HEK293 (cell line): ENCODE results near the gene STRA8.
"Not testable (repeated sequence)": the region's sequence is repeated elsewhere in the genome, so short reads cannot be mapped to it uniquely, and the experiment has no call there.

ENCODE experiments used
- CTCF ChIA-PET: fragments of 350-600 bp; formaldehyde crosslinking; extraction: SDS; loops from one replicate; lab custom pipeline; 2021; ENCODE audit warnings: antibody characterized with exemption; lab: Yijun Ruan, JAX
- POLR2A ChIA-PET: fragments of 300-600 bp; formaldehyde crosslinking; extraction: SDS; loops from one replicate; lab custom pipeline; 2020; ENCODE audit warnings: antibody characterized with exemption, inconsistent platforms; lab: Yijun Ruan, JAX
- H3K27ac ChIP-seq: fragments of 200-500 bp; sonication (Bioruptor generic); 2 replicates; pipeline ENCODE4 v1.5.1; 2014; ENCODE audit warnings: low read depth, low read length, control low read depth, inconsistent platforms; ENCODE audit errors: extremely low read depth
- H3K36me3 ChIP-seq, 2 experiments: fragments of 200-500 bp in 1 of 2; sonication (Bioruptor generic) in 1 of 2; 1 replicate in 1 of 2; 2 replicates in 1 of 2; pipeline ENCODE4 v1.5.1; 2014 to 2017; ENCODE audit warnings: inconsistent platforms in 2 of 2, low read length in 2 of 2; ENCODE audit not compliant: control insufficient read depth in 2 of 2, insufficient read depth in 1 of 2
- H3K4me1 ChIP-seq: fragments of 200-500 bp; sonication (Bioruptor generic); 2 replicates; pipeline ENCODE4 v1.5.1; 2014; ENCODE audit warnings: mild to moderate bottlenecking, low read length, inconsistent platforms; ENCODE audit not compliant: control insufficient read depth, insufficient read depth
- H3K4me3 ChIP-seq: 2 replicates; pipeline ENCODE4 v1.5.1; 2011; ENCODE audit warnings: low read depth, mild to moderate bottlenecking, control low read depth, low read length, moderate library complexity
- H3K9me3 ChIP-seq: fragments of 200-500 bp; sonication (Bioruptor generic); 2 replicates; pipeline ENCODE4 v1.5.1; 2014; ENCODE audit warnings: low read depth, low read length, inconsistent platforms; ENCODE audit not compliant: control insufficient read depth, insufficient read depth
- EGR2 ChIP-seq: fragments of 450-650 bp; formaldehyde crosslinking; IDR thresholded peaks from 2 replicates; pipeline ENCODE4 v1.5.1; 2016; ENCODE audit warnings: low read depth, missing biosample characterization, missing genetic modification characterization
- KLF1 ChIP-seq: fragments of 450-650 bp; formaldehyde crosslinking; IDR thresholded peaks from 2 replicates; pipeline ENCODE4 v1.5.1; 2016; ENCODE audit warnings: missing biosample characterization, missing genetic modification characterization
- KLF7 ChIP-seq: fragments of 450-650 bp; formaldehyde crosslinking; IDR thresholded peaks from 2 replicates; pipeline ENCODE4 v1.5.1; 2016; ENCODE audit warnings: missing biosample characterization, missing genetic modification characterization, borderline replicate concordance
- KLF8 ChIP-seq: fragments of 450-650 bp; formaldehyde crosslinking; IDR thresholded peaks from 2 replicates; pipeline ENCODE4 v1.5.1; 2016; ENCODE audit warnings: missing biosample characterization, missing genetic modification characterization
- TCF7L2 ChIP-seq: IDR thresholded peaks from 2 replicates; pipeline ENCODE4 v1.6.1; 2011; ENCODE audit warnings: low read depth, mild to moderate bottlenecking, inconsistent platforms, low read length, moderate library complexity, borderline replicate concordance
- ZFHX2 ChIP-seq: fragments of 450-650 bp; formaldehyde crosslinking; conservative IDR thresholded peaks from 2 replicates; pipeline ENCODE4 v1.5.1; 2016; ENCODE audit warnings: missing biosample characterization, missing genetic modification characterization
- ZNF10 ChIP-seq: fragments of 450-650 bp; formaldehyde crosslinking; IDR thresholded peaks from 2 replicates; pipeline ENCODE4 v1.5.1; 2017; ENCODE audit warnings: missing biosample characterization, missing genetic modification characterization
- ZNF16 ChIP-seq: fragments of 450-650 bp; formaldehyde crosslinking; IDR thresholded peaks from 2 replicates; pipeline ENCODE4 v1.5.1; 2016; ENCODE audit warnings: low read depth, missing biosample characterization, missing genetic modification characterization
- ZNF292 ChIP-seq: fragments of 450-650 bp; formaldehyde crosslinking; IDR thresholded peaks from 2 replicates; pipeline ENCODE4 v1.5.1; 2016; ENCODE audit warnings: low read depth, missing biosample characterization, missing genetic modification characterization, borderline replicate concordance
- ZNF354C ChIP-seq: fragments of 450-650 bp; formaldehyde crosslinking; IDR thresholded peaks from 2 replicates; pipeline ENCODE4 v1.5.1; 2016; ENCODE audit warnings: missing biosample characterization, missing genetic modification characterization, low read depth, borderline replicate concordance
- ZNF585B ChIP-seq: fragments of 450-650 bp; formaldehyde crosslinking; IDR thresholded peaks from 2 replicates; pipeline ENCODE4 v1.5.1; 2016; ENCODE audit warnings: missing biosample characterization, missing genetic modification characterization
- ZNF654 ChIP-seq: fragments of 450-650 bp; formaldehyde crosslinking; IDR thresholded peaks from 2 replicates; pipeline ENCODE4 v1.5.1; 2016; ENCODE audit warnings: low read depth, missing biosample characterization, missing genetic modification characterization
- ZNF658 ChIP-seq: fragments of 450-650 bp; formaldehyde crosslinking; IDR thresholded peaks from 2 replicates; pipeline ENCODE4; 2016; ENCODE audit warnings: missing biosample characterization, missing genetic modification characterization
- ZNF660 ChIP-seq: fragments of 450-650 bp; IDR thresholded peaks from 2 replicates; pipeline ENCODE4 v1.5.1; 2018; ENCODE audit warnings: missing biosample characterization, mild to moderate bottlenecking, missing genetic modification characterization
- ZNF670 ChIP-seq: fragments of 450-650 bp; formaldehyde crosslinking; IDR thresholded peaks from 2 replicates; pipeline ENCODE4 v1.5.1; 2016; ENCODE audit warnings: missing biosample characterization, missing genetic modification characterization, low read depth
- ZNF76 ChIP-seq: fragments of 450-650 bp; formaldehyde crosslinking; IDR thresholded peaks from 2 replicates; pipeline ENCODE4; 2016; ENCODE audit warnings: low read depth, missing biosample characterization, missing genetic modification characterization, borderline replicate concordance
- TF ChIP-seq, protein P1 (sequence below): fragments of 450-650 bp; formaldehyde crosslinking; IDR thresholded peaks from 2 replicates; pipeline ENCODE4 v1.5.1; 2016; ENCODE audit warnings: missing biosample characterization, missing genetic modification characterization
- TF ChIP-seq, protein P2 (sequence below): fragments of 450-650 bp; formaldehyde crosslinking; IDR thresholded peaks from 2 replicates; pipeline ENCODE4 v1.5.1; 2016; ENCODE audit warnings: missing biosample characterization, missing genetic modification characterization

STRA8 gene

DNA sequence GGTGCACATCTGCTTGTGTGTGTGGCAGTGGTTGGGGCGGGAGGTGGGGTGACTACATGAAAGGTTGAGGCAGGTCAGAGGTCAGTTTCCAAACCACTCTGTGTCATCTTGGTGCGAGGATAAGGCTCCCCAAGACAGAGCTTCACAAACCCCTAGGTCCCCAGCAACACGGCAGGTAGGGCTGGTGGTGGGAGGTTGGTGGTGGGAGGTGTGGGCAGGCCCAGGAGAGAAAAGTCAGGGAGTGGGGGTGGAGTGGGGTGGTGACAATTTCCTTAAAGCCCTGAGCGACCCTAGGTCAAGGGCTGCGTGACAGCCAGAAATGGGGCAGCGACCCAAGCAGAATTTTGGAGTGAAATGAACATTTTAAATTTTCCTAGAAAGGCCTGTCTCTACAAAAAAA lies 1.6 kb upstream of the STRA8 start:
- TF ChIP-seq ZNF76 (tag by site-specific recombination) = no peak
- peak; percentile 51; the same call in 1 of the 2 replicates for TF ChIP-seq ZFHX2 (tag by site-specific recombination)
- TF ChIP-seq EGR2 = peak; percentile 62
- no peak for TF ChIP-seq ZNF660 (tag by site-specific recombination)
- no peaks in the 10 kb centered on the region for H3K9me3 ChIP-seq
- no peak overlapping the region for H3K27ac ChIP-seq
- no peaks in the 10 kb centered on the region for H3K36me3 ChIP-seq
- H3K4me1 ChIP-seq = no peaks in the 10 kb centered on the region
- POLR2A ChIA-PET = no interaction called here
- no peak overlapping the region for H3K4me3 ChIP-seq
- CTCF ChIA-PET = interaction anchor here (0.5 kb wide), 1 partner anchor 155 kb away, joined by 3 read pairs; no protein-coding TSS in a partner anchor

DNA sequence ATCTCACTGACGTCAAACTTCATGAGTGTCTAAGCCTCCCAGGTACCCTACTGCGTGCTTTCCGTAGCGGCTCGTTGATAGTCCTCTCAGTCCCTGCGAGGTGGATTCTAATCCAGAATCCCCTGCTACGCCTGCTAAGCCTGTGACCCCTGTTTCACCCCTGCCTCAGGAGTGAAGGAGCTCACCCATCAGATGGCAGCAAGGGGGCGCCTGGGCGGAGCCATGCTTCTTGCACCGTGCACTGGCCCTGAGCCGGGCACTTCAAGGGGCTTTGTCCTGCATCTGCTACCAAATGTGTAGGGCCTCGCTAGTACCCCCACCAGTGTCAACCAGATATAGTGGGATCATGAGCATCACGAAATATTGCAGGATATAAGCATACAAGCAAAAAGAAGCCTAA lies 918 bp upstream of the STRA8 start:
- Histone ChIP-seq H3K36me3 (no peaks in the 10 kb centered on the region), H3K4me1 (no peaks in the 10 kb centered on the region), H3K27ac (no peak overlapping the region), H3K9me3 (no peaks in the 10 kb centered on the region), H3K4me3 (no peak overlapping the region)
- ChIA-PET CTCF (interaction anchor here (0.6 to 0.9 kb wide), 2 partner anchors 42 to 437 kb away, joined by 3 read pairs; no protein-coding TSS in a partner anchor), POLR2A (no interaction called here)
- TF ChIP-seq, protein P1, sequence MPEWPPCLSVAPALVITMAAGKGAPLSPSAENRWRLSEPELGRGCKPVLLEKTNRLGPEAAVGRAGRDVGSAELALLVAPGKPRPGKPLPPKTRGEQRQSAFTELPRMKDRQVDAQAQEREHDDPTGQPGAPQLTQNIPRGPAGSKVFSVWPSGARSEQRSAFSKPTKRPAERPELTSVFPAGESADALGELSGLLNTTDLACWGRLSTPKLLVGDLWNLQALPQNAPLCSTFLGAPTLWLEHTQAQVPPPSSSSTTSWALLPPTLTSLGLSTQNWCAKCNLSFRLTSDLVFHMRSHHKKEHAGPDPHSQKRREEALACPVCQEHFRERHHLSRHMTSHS (tag by site-specific recombination) = no peak
- TF ChIP-seq ZNF670 (tag by site-specific recombination) (no peak), ZNF585B (no peak), KLF1 (tag by site-specific recombination) (peak; percentile 40), KLF7 (tag by site-specific recombination) (peak; percentile 100), KLF8 (tag by site-specific recombination) (0 out of 2 replicates have a peak, but pooled peaks have one; percentile 28)
- TF ChIP-seq, protein P2, sequence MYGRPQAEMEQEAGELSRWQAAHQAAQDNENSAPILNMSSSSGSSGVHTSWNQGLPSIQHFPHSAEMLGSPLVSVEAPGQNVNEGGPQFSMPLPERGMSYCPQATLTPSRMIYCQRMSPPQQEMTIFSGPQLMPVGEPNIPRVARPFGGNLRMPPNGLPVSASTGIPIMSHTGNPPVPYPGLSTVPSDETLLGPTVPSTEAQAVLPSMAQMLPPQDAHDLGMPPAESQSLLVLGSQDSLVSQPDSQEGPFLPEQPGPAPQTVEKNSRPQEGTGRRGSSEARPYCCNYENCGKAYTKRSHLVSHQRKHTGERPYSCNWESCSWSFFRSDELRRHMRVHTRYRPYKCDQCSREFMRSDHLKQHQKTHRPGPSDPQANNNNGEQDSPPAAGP = no peak

DNA sequence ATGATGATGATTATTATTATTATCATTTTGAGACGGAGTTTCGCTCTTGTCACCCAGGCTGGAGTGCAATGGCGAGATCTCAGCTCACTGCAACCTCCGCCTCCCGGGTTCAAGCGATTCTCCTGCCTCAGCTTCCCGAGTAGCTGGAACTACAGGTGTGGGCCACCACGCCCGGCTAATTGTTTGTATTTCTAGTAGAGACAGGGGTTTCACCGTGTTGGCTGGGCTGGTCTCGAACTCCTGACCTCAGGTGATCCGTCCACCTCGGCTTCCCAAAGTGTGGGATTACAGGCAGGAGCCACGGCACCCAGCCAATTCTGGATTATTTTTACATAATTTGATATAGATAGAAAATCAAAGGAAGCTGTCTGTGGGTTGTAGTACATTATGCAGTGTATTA lies 457 bp downstream of the STRA8 start:
- POLR2A ChIA-PET, H3K36me3 ChIP-seq, H3K27ac ChIP-seq, H3K4me1 ChIP-seq, H3K9me3 ChIP-seq, H3K4me3 ChIP-seq: not testable (repeated sequence)
- CTCF ChIA-PET = interaction anchor here (0.5 to 0.7 kb wide), 2 partner anchors 220 to 277 kb away, joined by 3 read pairs; no protein-coding TSS in a partner anchor

DNA sequence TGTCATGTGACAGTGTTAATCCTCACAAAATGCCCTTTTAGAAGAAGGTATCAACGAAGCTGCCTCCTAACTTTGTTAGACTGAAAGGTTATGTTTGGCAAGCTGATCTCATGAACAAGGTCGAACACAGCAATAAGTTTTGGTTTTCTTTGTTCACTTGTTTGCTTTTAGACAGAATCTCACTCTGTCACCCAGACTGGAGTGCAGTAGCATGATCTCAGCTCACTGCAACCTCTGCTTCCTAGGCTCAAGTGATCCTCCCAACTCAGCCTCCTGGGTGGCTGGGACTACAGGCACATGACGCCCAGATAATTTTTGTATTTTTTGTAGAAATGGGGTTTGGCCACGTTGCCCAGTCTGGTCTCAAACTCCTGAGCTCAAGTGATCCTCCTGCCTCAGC lies 1.1 kb downstream of the STRA8 start:
- Histone ChIP-seq H3K36me3 (no peaks in the 10 kb centered on the region), H3K4me1 (no peaks in the 10 kb centered on the region), H3K4me3 (no peak overlapping the region), H3K27ac (no peak overlapping the region), H3K9me3 (no peaks in the 10 kb centered on the region)
- TF ChIP-seq ZNF654 = no peak
- TF ChIP-seq ZNF16 (tag by site-specific recombination) = no peak
- TF ChIP-seq ZNF658 = no peak
- no peak for TF ChIP-seq KLF8 (tag by site-specific recombination)
- no peak for TF ChIP-seq TCF7L2
- no peak for TF ChIP-seq ZNF10
- TF ChIP-seq ZNF354C (tag by site-specific recombination) = no peak
- TF ChIP-seq ZNF292 (tag by site-specific recombination) = no peak
- ChIA-PET CTCF (interaction anchor here (0.5 kb wide), 1 partner anchor 221 kb away, joined by 3 read pairs; no protein-coding TSS in a partner anchor), POLR2A (no interaction called here)
